Duodenal mucosa (tissue), 2 donors: ENCODE data around the gene SCAMP3.
A peak's percentile ranks its signal among the peaks of the same experiment; 100 is the strongest.
"Not testable (repeated sequence)": the region's sequence is repeated elsewhere in the genome, so short reads cannot be mapped to it uniquely, and the experiment has no call there.

ENCODE experiments used
- H3K27ac ChIP-seq: one replicate; pipeline ENCODE4 v1.7.0; 2013; ENCODE audit warnings: low read depth, low read length
- H3K27me3 ChIP-seq, 2 donors: one replicate each; pipeline ENCODE4 v1.7.0; 2013; ENCODE audit warnings: low read length in 2 of 2, control low read depth in 1 of 2; ENCODE audit not compliant: insufficient read depth in 2 of 2, control insufficient read depth in 1 of 2
- H3K36me3 ChIP-seq, 2 donors: one replicate each; pipeline ENCODE4 v1.7.0; 2013; ENCODE audit warnings: low read length in 2 of 2, control low read depth in 1 of 2; ENCODE audit not compliant: insufficient read depth in 2 of 2, control insufficient read depth in 1 of 2
- H3K4me1 ChIP-seq, 2 donors: one replicate each; pipeline ENCODE4 v1.7.0; 2013; ENCODE audit warnings: low read length in 2 of 2, control low read depth in 1 of 2; ENCODE audit not compliant: insufficient read depth in 2 of 2, control insufficient read depth in 1 of 2
- H3K4me3 ChIP-seq, 2 donors: one replicate each; pipeline ENCODE4 v1.7.0; 2013; ENCODE audit warnings: low read length in 2 of 2, low read depth in 1 of 2
- H3K9ac ChIP-seq, 2 donors: one replicate each; pipeline ENCODE4 v1.7.0; 2013; ENCODE audit warnings: low read length in 2 of 2, low read depth in 1 of 2
- H3K9me3 ChIP-seq, 2 donors: one replicate each; pipeline ENCODE4 v1.7.0; 2013; ENCODE audit warnings: low read length in 2 of 2, control low read depth in 1 of 2; ENCODE audit not compliant: control insufficient read depth in 1 of 2

Gene SCAMP3

DNA sequence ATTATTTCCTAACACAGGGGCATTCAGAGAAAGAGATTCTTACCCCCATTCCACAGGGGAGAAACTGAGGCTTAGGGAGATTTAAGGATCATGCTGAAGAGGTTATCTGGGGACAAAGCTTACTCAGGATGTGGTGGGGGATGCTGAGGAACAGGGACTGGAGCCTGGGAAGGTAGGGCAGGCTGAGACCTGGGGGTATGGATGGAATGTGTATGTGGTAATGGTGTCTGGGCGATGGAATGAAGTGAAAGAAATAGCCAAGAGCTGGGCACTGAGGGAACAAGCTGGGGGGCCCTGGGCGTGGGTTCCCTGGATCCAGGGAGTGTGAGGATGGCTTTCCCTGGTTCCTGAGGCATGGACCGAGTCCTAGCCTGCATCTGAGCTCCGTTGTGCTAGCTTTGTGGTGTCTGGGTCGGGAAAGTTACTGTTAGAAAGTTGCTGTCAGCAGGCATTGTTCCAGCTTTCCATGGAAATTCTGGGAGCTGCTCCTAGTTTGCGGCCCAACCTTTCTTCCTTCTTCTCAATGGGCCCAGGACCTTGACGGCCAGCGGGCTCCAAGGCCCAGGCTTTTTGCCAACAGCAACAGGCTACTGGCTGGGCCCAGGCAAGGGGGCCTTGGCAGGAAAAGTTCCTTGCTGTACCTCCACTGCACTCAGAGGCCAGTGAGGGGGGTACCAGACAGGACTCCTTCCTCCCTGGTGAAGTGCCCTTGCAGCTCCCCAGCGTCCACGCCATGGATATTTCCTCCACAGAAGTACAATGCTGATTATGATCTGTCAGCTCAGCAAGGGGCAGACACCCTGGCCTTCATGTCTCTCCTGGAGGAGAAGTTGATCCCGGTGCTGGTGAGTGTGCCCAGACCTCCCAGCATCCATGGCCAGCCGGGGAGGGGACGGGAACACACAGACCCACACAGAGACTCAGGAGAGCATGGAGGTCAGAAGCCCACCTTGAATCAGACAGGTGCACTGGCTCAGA, 29.9 kb downstream of the SCAMP3 start:
- H3K4me3 ChIP-seq, H3K9me3 ChIP-seq, H3K27ac ChIP-seq, H3K27me3 ChIP-seq, H3K9ac ChIP-seq, H3K4me1 ChIP-seq: not testable (repeated sequence)
- H3K36me3 ChIP-seq, result peaks cover 0 to 18% of the 10 kb centered on the region in 2 donors

DNA sequence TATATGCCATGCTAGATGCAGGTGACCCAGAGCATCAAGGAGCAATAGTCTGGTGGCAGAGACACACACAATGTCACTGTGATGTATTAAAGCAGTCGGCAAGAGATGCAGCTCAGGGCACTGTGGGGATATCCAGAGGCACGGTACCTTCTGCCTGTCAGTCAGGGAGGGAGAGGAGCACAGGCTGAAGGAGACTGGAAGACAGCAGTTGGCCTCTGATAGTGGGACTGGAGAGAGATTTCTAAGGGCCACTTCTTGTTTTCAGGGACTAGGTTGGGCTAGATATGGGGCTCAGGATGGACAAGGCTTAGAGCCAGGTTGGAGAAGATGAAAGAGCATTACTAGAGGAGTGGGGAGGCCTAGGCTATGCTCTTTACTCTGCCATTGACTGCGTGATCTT, 30.9 kb downstream of the SCAMP3 start:
- H3K9me3 ChIP-seq, H3K9ac ChIP-seq, H3K27ac ChIP-seq, H3K4me3 ChIP-seq, H3K27me3 ChIP-seq, H3K36me3 ChIP-seq: not testable (repeated sequence)
- H3K4me1 ChIP-seq, result peaks cover 8 to 14% of the 10 kb centered on the region in 2 donors

DNA sequence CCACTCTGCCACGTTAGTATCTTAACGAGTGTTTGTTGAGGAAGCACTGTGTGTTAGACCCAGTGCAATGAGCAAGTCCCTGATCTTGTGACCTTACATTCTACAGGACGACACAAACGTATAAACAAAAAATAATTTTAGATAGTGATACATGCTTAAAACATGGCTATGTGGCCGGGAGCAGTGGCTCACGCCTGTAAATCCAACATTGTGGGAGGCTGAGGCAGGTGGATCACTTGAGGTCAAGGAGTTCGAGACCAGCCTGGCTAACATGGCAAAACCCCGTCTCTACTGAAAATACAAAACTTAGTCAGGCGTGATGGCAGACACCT, 34.1 kb downstream of the SCAMP3 start:
- Histone ChIP-seq H3K27ac (peak overlapping the region; percentile 60), H3K4me3 (peak overlapping the region; percentile 72 to 83), H3K36me3 (no peaks in the 10 kb centered on the region), H3K4me1 (peaks cover 9 to 15% of the 10 kb centered on the region in 2 donors), H3K9me3 (no peaks in the 10 kb centered on the region), H3K9ac (peak overlapping the region; percentile 56 to 80), H3K27me3 (no peaks in the 10 kb centered on the region)

GRCh38 chr1:155227261-155228095, 34.7 kb downstream of the SCAMP3 start:
- H3K9me3 ChIP-seq, result no peaks in the 10 kb centered on the region
- H3K9ac ChIP-seq, result peak overlapping the region; percentile 73 to 84
- H3K4me3 ChIP-seq, result peak overlapping the region; percentile 75 to 83
- peak overlapping the region; percentile 71 for H3K27ac ChIP-seq
- H3K27me3 ChIP-seq, result no peaks in the 10 kb centered on the region
- H3K36me3 ChIP-seq, result no peaks in the 10 kb centered on the region
- H3K4me1 ChIP-seq, result peaks cover 9 to 15% of the 10 kb centered on the region in 2 donors

- no peaks in the 10 kb centered on the region for H3K36me3 ChIP-seq
- H3K4me1 ChIP-seq, result peaks cover 9 to 15% of the 10 kb centered on the region in 2 donors
- H3K27me3 ChIP-seq, result no peaks in the 10 kb centered on the region
- H3K4me3 ChIP-seq, result peak overlapping the region; percentile 75 to 83
- peak overlapping the region; percentile 73 to 84 for H3K9ac ChIP-seq
- H3K27ac ChIP-seq, result peak overlapping the region; percentile 71
- H3K9me3 ChIP-seq, result no peaks in the 10 kb centered on the region
Observed at GRCh38 chr1:155226910-155227260, 35.3 kb downstream of the SCAMP3 start.

GRCh38 chr1:155226188-155226909, 35.8 kb downstream of the SCAMP3 start:
- peak overlapping the region; percentile 73 to 84 for H3K9ac ChIP-seq

DNA sequence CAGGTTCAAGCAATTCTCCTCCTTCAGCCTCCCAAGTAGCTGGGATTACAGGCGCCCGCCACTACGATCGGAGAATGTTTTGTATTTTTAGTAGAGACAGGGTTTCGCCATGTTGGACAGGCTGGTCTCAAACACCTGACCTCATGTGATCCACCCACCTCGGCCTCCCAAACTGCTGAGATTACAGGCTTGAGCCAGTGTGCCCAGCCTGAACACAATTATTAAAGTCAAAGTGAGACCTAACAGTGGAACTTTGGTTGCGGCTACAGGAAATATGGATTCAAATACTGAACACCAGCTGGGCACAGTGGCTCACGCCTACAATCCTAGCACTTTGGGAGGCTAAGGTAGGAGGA, 36.8 kb downstream of the SCAMP3 start:
- not testable (repeated sequence) for H3K36me3 ChIP-seq, H3K27me3 ChIP-seq, H3K9me3 ChIP-seq, H3K27ac ChIP-seq, H3K9ac ChIP-seq, H3K4me3 ChIP-seq
- peaks cover 9 to 15% of the 10 kb centered on the region in 2 donors for H3K4me1 ChIP-seq

More at GRCh38 chr1:155226188-155226909, 35.8 kb downstream of the SCAMP3 start:
- no peaks in the 10 kb centered on the region for H3K27me3 ChIP-seq
- no peak overlapping the region for H3K27ac ChIP-seq
- no peaks in the 10 kb centered on the region for H3K9me3 ChIP-seq
- H3K4me3 ChIP-seq, result peak overlapping the region; percentile 75 to 83
- peaks cover 9 to 15% of the 10 kb centered on the region in 2 donors for H3K4me1 ChIP-seq
- H3K36me3 ChIP-seq, result no peaks in the 10 kb centered on the region

GRCh38 chr1:155223047-155223446, 39.1 kb downstream of the SCAMP3 start:
- H3K27ac ChIP-seq, result no peak overlapping the region
- H3K27me3 ChIP-seq, result no peaks in the 10 kb centered on the region
- H3K4me1 ChIP-seq, result peaks cover 19 to 23% of the 10 kb centered on the region in 2 donors
- no peak overlapping the region for H3K9ac ChIP-seq
- H3K9me3 ChIP-seq, result no peaks in the 10 kb centered on the region
- H3K4me3 ChIP-seq, result no peak overlapping the region
- H3K36me3 ChIP-seq, result no peaks in the 10 kb centered on the region

GRCh38 chr1:155220211-155220965, 41.8 kb downstream of the SCAMP3 start:
- not testable (repeated sequence) for H3K27me3 ChIP-seq, H3K27ac ChIP-seq, H3K9me3 ChIP-seq, H3K4me3 ChIP-seq, H3K36me3 ChIP-seq, H3K9ac ChIP-seq
- H3K4me1 ChIP-seq, result peaks cover 10% of the 10 kb centered on the region in 2 donors
